LHCN-M2 (cell line): Measurements from ENCODE around the gene PRDM2. TPM values are rescaled to one million over a fixed set of nuclear protein-coding genes. Genes with fewer than 3 reads are reported as not detected.

Experiments used
- DNase-seq: peaks from one replicate; pipeline ENCODE4 v3.0.0-alpha.2; 2012; ENCODE audit warnings: low read depth
- total RNA-seq: library from RNA; depleted of rRNA; stranded (reverse); fragments of >200 nt; gene quantifications from 2 replicates; pipeline ENCODE4 v1.2.3, GENCODE V29; 2014

Gene PRDM2
- total RNA-seq, 1 experiment from 2014 or later, result 12.3 TPM

DNA sequence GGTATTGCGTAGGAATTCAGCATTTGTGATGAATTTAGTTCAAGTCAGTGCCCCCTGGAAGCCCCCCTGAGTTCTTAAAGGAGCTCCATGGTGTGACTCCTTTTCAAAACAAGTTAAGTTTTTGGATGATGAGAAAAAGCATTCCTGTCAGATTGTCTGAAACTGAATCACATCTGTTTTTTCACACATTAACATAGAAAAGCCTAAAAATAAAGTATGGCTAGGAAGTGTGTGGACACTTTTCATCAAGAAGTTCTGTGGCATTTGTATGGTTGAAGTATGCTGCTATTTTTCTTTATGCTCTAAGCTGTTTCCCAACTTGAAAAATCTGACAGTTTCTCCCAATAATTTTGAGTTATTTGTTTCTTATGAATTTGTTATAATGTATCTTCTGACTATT lies 33.7 kb downstream of the PRDM2 start:
- no peak for DNase-seq

DNA sequence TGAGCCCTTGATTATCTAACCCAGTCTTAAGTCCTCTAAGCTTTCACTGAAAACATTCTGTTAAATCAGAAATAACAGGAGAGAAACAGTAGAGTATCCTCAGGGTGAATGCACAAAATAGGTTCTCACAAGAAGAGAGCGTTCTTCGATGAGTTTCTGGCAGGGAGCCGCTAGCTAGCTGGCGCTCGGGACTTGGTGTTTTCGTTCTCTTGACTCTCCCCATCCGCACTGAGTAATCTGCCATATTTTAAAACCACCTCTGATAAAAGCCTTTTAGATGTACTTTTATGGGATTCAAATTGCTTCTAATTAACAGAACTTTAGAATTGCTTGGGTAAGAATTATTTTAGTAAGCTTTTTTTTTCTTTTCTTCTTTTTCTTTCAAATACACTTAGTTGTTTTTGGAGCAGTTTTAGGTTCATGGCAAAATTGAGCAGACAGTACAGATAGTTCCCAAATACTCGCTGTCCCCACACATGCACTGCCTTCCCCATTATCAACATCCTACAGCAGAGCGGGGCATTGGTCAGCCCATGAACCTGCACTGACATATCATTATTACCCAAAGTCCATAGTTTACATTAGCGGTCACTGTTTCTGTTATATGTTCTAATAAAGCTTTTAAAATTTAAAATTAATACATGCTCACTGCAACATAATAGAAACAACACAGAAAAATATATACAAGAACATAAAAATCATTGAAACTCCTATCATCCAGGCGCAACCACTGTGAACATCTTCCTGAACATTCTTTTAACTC lies 35.4 kb downstream of the PRDM2 start:
- DNase-seq, result no peak

DNA sequence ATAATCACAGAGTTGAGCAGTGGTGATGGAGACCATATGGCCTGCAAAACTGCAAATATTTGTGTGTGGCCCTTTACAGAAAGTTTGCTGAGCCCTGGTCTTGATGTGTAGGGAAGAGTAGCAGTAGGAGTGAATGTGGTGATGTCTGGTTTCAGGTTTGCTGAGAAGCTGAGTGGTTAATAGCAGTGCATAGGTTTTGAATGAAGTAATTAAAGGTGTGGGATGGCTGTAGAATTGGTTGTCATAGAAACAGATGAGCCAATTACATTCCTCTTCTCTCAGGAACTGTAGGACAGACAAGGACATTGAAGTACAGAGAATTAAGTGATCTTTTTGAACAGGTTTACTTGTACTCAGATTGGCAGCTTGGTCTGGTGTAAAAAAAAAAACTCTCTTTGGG lies 37.4 kb downstream of the PRDM2 start:
- no peak for DNase-seq

DNA sequence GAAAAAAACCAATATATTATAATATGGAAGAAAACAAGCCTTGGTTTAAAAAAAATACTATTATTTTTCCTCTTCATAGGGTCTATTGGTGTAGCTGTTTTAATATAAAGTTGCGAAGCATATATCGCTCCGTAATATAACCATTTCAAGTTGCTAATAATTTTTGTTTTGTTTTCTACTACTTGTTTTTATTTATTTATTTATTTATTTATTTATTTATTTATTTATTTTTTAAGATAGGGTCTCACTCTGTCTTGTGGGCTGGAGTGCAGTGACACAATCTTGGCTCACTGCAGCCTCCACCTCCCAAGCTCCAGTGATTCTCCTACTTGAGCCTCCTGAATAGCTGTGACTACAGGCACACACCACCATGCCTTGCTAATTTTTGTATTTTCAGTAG lies 46.4 kb downstream of the PRDM2 start:
- DNase-seq, result no peak

DNA sequence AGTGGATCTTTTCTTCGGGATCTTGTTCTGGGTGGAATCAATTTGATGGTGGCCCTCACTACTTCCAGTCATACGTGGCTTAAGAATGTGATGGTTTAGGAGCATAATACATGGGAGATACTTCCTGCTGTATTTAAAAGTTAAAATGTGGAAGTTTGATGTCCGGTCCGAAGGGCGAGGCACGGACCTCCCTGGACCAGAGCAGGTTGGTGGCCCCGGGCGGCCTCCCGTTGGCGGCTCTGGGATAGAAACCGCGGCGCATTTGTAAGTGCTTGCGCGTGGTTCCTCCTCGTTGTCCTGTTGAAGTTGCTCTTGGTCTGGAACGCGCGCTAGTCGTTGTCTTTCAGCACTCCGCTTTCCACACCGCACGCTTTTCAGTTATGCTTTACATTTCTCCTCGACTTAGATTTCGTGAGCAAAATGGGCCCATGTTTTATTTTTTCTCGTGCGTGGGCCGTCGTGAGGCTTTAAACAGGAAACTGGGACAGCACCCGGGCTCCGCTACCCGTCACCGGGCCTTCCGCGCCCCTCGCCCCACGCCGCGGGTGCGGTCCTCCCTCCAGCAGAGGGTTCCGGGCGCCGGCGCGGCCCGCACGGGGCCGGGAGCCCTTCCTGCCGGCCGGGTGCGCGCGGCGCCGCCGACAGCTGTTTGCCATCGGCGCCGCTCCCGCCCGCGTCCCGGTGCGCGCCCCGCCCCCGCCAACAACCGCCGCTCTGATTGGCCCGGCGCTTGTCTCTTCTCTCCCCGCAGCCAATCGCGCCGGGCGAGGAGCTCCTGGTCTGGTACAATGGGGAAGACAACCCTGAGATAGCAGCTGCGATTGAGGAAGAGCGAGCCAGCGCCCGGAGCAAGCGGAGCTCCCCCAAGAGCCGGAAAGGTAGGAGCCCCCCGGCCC lies 48.9 kb downstream of the PRDM2 start:
- DNase-seq, result peak; percentile 96

DNA sequence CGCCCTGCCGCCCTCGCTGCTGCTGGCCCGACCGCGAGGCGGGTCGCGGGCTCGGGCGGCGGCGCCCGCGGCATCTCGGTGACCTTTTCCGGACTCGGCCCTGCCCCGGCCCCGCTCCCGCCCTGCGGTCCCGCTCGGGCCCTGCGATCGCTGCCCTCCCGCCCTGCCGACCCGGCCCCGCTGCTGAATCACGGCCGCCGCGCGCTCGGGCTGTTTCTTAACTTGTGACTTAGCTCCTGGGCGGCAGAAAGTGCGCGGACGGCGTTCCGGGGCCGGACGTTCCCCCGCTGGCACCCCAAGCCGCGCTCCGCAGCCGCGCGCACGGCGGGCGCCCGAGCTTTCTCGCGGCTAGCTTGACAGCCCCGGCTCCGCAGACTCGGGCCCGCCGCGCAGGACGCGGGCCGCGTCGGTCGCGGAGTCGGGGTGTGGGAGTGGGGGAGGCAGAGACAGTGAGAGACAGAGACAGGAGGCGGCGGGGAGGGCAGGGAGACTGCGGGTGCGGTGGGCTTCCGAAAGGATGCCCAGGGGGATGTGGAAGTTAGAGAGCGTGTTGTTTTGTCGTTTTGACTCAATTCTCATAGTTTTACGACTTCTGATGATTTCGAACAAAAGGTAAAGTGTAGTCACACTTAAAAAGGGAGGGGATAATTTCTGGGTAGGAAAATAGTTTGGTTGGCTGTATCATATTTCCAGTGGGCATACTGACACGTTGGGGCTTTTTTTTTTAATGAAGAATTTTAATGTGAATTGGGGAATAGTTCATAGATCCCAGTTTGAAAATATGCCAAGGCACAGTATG lies 49.8 kb downstream of the PRDM2 start:
- peak; percentile 57 for DNase-seq

DNA sequence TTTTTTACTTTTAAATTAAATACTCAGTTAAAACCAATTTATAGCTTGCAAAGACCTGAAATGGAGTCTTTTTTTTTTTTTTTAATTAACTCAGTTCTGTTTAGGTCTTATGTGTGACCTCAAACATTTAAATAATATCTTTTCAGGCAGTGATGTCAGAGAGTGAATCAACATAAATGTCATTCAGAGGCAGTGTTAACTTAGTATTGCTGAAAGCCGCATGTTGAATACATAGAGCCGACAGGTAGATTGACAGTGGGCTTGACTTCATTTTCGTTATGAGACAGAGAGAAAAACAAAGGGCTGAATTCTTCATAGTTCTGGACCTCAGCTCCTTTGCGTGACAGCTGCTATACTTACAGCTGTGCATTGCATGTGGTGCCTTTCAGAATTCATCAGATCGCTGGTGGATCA lies 51.5 kb downstream of the PRDM2 start:
- peak; percentile 57 for DNase-seq

DNA sequence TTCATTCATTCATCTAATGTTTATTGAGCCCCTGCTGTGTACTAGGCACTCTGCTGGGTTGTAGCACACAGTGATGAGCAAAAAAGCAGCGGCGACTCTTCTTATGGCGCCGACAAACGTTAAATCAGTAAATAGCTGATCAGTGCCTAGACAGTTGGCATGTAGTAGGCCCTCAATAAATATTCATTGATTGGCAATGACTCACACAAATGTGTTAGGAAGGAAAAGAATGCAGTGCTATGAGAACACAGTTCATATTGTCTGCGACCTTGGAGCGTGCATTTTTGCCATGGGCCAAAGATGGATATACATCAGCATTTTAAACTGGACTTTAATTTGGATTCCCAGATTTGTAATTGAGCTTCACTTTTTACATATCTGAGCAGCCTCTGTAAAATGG lies 52.0 kb downstream of the PRDM2 start:
- no peak for DNase-seq

DNA sequence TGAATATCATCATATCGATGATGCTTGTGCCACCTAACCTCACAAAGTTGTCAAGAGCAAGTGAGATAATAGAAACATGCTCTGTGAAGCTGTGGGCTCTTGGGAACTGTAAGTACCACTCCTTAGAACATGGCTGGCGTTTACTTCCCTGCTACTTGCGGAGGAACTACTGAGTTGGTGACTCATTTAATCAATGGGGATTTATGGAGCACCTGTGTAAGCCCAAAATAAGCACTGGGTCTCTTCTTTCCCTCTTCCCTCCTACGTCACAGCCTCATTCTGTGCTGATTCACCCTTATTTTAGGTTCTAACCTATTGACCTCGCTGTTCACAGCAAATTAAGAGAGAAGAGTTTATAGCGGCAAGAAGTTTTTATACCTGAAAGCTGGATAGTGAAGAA lies 52.9 kb downstream of the PRDM2 start:
- no peak for DNase-seq

DNA sequence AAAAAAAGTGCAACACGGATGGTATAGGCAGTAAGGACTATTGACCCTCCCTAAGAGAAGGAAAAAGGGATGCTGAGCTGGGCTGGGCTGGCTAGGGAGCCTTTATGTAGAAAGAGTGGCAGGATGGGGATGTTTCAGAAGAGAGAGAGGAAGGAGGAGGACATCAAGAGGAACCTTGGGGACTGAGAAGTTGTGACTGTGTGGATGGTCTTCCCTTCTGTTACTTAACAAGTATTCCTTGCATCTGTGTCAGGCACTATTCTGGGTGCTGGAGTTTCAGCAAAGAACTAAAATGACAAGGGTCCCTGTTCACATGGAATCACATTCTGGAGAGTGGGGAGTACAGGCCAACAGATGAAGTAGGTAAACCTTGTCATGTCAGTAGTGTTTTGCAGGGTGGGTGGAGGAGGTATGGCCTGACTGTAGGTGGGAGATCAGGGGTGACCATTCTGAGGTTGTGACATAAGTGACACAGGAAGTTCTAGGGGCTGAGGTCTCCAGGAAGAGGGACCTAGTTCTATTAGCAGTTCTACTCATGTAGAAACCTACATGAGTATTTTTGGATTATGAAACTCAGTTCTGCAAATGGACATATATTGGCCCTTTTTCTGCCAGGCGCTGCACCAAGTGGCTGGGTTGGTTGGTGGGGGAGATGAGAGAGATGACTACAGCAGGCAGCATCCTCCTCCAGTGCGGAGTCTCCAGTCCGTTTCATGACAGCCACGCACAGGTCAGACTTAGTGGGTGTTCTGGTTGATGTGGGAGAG lies 53.8 kb downstream of the PRDM2 start:
- DNase-seq, result no peak

DNA sequence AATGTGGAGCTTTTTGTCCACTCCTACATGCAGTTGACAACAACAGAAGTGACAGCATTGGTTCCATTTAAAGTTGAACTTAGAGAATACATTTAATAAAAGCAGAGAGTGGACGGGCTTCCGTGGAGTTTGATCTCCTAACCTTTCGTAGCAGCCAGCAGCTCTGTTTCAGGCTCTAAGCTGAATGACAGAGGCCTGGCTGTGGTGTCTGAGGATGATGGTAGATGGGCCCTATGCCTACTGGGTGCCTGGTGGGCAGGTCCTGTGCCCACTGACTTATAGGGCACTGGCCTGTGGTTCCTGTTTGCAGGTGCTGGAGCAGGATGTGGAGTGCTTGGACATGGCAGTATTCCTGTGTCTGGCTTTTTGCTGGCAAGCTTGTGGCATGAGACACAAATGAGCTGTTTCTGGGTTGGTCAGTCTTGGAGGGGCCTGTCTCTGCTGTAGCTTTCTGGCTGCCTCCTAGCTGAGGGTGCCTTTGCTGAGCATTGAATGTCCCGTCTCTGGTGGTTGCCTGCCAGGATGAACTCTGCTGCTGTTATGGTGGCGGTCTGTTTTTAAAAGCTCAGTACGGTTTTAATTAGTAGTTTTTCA lies 54.6 kb downstream of the PRDM2 start:
- DNase-seq, result no peak

DNA sequence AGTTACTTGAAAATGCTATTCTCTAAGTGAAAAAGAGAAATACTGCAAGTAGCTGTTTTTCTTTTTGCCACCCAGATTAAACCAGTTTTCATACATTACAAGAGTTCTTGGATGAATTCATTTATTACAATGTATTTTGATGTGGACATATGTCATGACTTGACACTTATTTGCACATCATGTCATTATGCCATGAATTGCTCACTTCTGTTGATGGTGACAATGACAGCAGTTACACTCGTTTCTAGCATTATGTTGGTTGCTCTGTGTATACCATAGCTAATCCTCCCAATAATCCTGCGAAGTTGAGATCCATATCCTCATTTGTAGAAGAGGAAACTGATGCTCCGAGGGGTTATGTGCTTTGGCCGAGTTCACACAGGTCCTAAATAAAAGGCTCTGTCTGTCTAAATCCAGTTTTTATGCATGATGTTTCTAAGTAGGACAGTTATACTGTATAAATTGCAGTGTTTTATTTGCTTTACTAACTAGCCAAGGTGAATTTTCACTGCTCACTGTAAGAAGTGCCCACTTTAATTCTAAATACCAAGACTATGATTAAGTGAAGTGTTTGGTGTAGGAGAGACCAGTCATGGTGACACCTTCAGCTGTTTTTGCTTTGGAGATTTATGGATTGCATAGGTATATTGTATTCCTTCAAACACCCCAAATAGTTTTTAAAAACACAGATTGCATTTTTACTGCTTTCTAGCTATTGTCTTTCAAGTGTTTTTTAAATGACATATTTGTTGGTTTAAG lies 56.7 kb downstream of the PRDM2 start:
- no peak for DNase-seq

DNA sequence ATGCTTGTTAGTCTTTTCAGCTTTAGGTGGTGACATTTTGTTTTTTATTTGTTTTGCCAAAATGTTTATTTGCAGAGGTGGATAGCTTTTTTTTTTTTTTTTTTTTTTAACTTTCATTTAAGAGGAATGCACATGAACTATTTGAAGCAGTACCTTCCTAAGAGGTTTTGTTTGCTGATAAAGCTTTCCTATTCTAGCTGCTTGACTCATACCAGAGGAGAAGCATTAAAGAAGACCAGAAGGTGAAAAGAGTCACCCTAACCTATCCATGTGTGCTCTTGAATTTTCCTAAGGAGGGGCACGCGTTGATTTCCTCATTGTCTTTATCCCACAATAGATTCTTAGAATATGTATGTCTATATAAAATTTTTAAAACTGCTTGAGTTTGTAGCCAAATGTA lies 57.7 kb downstream of the PRDM2 start:
- DNase-seq, result no peak

DNA sequence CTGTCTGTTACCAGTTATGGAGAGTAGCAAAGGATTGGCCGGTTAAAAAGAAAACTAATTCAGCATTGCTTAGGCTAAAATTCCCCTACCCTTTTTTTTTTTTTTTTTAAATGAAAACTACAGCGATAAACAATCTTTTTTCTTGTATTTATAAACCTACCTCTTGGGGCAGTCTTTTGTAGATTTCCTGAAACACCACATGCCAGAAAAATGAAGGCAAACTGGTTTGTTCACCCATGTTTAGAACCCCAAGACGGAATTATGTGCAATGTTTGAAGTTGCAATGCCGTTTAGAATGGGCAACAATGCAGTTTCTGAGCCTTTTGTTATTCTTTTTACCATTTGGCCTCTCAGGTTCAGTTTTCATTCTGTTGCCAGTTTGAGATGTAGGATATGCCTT lies 59.1 kb downstream of the PRDM2 start:
- no peak for DNase-seq

DNA sequence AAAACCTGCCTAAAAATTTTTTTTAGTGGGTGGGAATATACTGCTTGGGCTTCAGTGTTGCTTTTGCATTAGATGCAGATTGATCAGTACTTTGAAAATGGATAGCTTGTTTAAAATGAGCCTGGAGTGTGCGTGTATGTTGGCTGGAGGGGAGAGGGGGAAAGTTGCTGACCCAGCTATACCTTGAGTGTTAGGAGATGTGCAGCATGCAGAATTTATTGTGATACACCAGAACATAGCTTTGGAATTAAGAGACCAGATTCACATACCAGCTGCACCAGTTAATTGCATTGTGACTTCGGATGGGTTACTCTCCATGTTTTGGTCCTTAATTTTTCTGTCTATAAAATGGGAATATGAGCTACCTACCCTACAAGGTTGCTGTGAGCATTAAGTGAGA lies 60.4 kb downstream of the PRDM2 start:
- no peak for DNase-seq

DNA sequence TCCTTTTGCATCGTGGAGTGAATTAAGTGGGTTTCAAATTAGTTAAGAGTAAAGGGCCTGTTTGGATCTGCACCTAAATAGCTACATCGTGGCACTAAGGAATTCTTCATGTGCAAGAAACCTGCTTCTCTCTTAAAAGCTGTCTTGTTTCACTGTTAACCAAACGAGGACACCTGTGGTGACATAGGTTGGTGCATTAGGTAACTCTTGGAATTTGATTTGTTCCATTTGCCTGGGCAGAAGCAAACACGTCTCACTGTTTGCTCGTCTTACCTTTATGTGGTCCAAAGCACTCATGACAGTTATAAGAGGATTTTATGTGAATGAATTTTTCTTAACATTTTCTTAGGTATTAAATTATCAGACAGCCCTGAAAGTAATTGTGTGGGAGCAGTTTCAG lies 60.9 kb downstream of the PRDM2 start:
- no peak for DNase-seq

DNA sequence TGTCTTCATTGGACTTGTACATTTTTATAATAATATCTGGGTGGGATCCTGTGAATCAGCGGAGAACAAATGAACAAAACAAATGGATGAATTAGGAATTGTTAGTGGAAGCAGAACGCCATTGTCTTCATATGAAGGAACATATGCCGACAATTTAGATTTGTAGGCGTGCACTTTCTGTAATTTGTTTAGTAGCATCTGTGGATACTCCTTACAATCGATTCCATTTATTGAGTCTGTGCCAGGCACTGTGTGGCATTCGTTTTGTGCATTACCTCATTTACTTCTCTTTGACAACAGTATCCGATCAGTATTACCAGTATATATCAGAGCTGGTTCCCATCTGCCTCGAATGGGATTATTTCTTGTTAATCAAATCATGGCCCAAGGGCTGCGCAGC lies 61.9 kb downstream of the PRDM2 start:
- no peak for DNase-seq

DNA sequence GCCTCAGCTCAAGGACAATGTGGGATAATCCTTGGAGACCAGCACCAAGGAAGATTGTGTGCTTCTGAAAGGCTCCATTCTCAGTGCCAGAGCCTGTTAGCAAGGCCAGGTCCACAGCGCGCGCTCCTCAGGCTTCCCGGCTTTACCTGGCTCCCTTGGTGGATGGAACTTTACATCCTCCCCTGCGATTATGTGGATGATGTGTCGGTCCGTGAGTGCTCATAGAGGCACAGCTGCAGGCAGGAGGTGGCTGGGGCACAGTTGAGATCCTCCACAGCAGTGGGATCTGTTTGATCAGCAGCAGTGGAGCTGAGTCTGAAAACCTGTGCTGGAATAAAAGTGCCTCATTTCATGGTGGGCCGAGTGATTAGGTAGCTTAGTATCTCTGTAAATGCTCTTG lies 62.7 kb downstream of the PRDM2 start:
- DNase-seq, result no peak

DNA sequence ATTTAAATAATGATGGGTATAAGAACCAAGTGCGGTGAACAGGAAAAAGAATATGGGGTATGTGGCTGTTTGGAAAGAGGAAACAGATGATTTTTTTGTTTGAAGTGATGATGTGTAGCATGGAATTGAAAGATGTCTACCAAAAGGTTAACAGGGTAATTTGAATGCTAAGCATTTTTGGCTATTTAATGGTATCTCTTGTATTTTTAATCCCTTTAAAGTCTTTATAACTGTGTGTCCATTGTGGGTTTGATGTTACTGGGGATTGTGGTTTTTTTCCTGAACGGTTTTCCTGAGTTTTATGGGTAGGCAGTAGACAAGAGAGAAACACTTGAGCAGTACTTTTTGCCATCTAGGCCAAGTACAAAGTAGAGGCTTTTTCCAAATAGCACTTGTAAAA lies 63.2 kb downstream of the PRDM2 start:
- DNase-seq, result no peak

DNA sequence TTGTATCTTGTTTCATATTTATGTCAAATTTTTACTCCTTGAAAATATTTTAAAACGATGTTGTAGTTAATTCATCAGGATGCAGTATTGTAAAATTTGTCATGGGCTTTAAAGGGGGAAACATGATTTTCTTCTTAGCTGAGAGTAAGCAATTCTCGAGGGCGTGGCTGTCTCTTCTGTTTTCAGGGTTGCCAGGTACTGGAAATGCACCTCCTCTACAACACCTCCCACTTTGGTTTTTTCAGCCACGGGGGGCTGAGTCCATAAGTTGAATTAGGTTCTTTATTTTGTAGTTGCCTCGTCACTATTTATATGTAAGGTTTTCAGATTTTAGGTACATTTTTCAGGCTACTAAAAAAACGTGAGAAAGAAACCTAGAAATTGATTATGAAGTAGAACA lies 64.0 kb downstream of the PRDM2 start:
- DNase-seq, result no peak
